HTR-8/SVneo (cell line): ENCODE measurements around the gene PGGHG.
"Not testable (repeated sequence)": the region's sequence is repeated elsewhere in the genome, so short reads cannot be mapped to it uniquely, and the experiment has no call there.

Experiments used
- DNase-seq: peaks from one replicate; pipeline ENCODE4 v3.0.0; 2011; ENCODE audit warnings: low spot score, mixed read lengths; ENCODE audit not compliant: insufficient read length
- FAIRE-seq: peaks from 2 replicates; lab custom pipeline; 2011; peaks lifted over from hg19 to GRCh38; lab: Jason Lieb, UNC

PGGHG gene

GRCh38 chr11:311013-311748 is 22.3 kb downstream of the PGGHG start:
- not testable (repeated sequence) for FAIRE-seq

GRCh38 chr11:312092-312816 is 23.3 kb downstream of the PGGHG start:
- DNase-seq (no peak), FAIRE-seq (no peak)

More at GRCh38 chr11:311013-311748, 22.3 kb downstream of the PGGHG start:
- not testable (repeated sequence) for DNase-seq

GRCh38 chr11:313304-313786 is 24.4 kb downstream of the PGGHG start:
- no peak for DNase-seq
- FAIRE-seq = no peak

GRCh38 chr11:313787-314553 is 25.0 kb downstream of the PGGHG start, which contains the start of gene IFITM1:
Gene IFITM1, plus strand, starts transcription at chr11:314040. Its CDS starts 131 bp downstream, at chr11:314171.
- FAIRE-seq = peak; percentile 73
- DNase-seq = peak; percentile 73

GRCh38 chr11:314554-314875 is 25.6 kb downstream of the PGGHG start:
- DNase-seq, FAIRE-seq: not testable (repeated sequence)

- no peak for DNase-seq
- no peak for FAIRE-seq
Measured at GRCh38 chr11:315051-315481, 26.1 kb downstream of the PGGHG start.

- DNase-seq = no peak
- no peak for FAIRE-seq
Measured at GRCh38 chr11:315516-315994, 26.6 kb downstream of the PGGHG start.

GRCh38 chr11:316031-316701 is 27.2 kb downstream of the PGGHG start:
- no peak for DNase-seq
- no peak for FAIRE-seq

GRCh38 chr11:316891-317301 is 28.0 kb downstream of the PGGHG start:
- DNase-seq (no peak), FAIRE-seq (no peak)

- DNase-seq = not testable (repeated sequence)
- peak; percentile 20 for FAIRE-seq
Measured at GRCh38 chr11:317668-318404, 28.9 kb downstream of the PGGHG start.

- DNase-seq = not testable (repeated sequence)
- peak; percentile 87 for FAIRE-seq
Measured at GRCh38 chr11:318405-319120, 29.6 kb downstream of the PGGHG start.

- FAIRE-seq = peak; percentile 68
Measured at GRCh38 chr11:319121-319887, 30.4 kb downstream of the PGGHG start.

GRCh38 chr11:319888-320273 is 31.0 kb downstream of the PGGHG start:
- not testable (repeated sequence) for FAIRE-seq, DNase-seq

More at GRCh38 chr11:319121-319887, 30.4 kb downstream of the PGGHG start:
- not testable (repeated sequence) for DNase-seq

GRCh38 chr11:324156-324555 is 35.2 kb downstream of the PGGHG start:
- no peak for FAIRE-seq
- DNase-seq = no peak

GRCh38 chr11:324593-325517 is 35.9 kb downstream of the PGGHG start:
- not testable (repeated sequence) for DNase-seq, FAIRE-seq

GRCh38 chr11:325796-326591 is 37.1 kb downstream of the PGGHG start:
- no peak for DNase-seq
- no peak for FAIRE-seq
